HG03095 (cell line): ENCODE data around the gene NEGR1.
"Not testable (repeated sequence)": the region's sequence is repeated elsewhere in the genome, so short reads cannot be mapped to it uniquely, and the experiment has no call there.

ENCODE experiments used
- ATAC-seq: cut with Tn5 transposase; IDR thresholded peaks from one replicate; pipeline ENCODE4 v1.9.1; 2021; ENCODE audit warnings: moderate library complexity; ENCODE audit not compliant: unreplicated experiment

The NEGR1 gene

GRCh38 chr1:71956613-71957285, 325.6 kb downstream of the NEGR1 start:
- no peak for ATAC-seq

GRCh38 chr1:71950579-71950978, 331.8 kb downstream of the NEGR1 start:
- no peak for ATAC-seq

GRCh38 chr1:71949681-71950080, 332.7 kb downstream of the NEGR1 start:
- ATAC-seq, result no peak

- ATAC-seq, result no peak
These were observed 333.8 kb downstream of the NEGR1 start for GRCh38 chr1:71948561-71948960.

DNA sequence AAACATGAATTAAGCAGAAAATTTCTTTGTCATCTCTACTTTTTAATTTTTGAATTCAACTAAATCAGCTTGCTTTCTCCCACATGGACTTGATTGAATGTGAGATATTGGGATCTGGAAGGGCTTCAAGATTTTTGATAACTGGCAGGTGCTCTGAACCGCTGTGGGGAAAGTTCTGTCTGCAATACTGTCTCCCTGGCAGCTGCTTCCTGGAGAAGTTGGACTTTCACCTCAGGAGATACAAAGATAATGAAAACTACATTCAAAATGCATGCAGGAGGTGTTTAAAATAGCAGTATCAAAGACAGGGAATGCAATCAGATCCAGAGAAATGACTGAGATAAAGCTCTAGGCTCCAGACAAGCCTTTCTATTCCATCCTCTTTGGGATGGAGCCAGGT, 338.3 kb downstream of the NEGR1 start:
- ATAC-seq, result no peak

DNA sequence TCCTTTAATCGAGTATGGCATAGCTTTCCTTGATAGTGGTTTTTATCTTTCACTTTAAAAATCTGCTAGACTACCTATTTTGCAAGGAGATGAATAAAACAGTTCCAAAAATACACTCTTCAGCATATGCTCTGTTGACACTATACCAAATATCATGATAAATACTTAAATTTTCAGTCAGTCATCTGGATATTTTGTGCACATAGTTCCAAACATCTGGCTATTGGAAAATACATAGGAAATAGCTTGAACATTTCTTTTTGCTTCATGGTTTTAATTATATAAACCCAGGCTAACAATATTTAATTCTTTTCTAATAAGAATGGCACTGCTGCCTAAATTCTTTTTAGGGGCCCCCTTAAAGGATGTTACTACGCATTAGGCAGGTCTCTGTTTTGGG, 342.1 kb downstream of the NEGR1 start:
- no peak for ATAC-seq

DNA sequence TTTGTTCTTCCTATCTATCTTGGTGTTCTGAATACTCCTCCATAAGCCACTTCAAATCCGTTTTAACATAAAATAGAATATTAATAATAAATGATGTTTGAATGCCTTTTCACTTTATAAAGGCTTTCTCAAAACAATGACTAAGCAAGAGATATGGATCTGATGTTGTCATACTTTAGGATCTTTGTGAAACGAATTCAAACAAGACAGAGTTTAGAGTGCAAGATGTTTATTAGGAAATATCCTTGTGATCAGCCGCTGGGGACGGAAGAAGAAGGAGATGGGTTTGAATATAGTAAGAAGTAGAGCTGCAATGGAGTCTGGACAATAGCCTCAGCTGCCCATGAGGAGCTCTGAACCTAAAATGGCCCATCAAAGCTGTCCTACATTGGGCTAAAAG, 351.8 kb downstream of the NEGR1 start:
- no peak for ATAC-seq

GRCh38 chr1:71921935-71922559, 360.3 kb downstream of the NEGR1 start:
- ATAC-seq, result no peak

- ATAC-seq, result no peak
These were observed 361.1 kb downstream of the NEGR1 start for GRCh38 chr1:71921204-71921603.

GRCh38 chr1:71920556-71920955, 361.8 kb downstream of the NEGR1 start:
- ATAC-seq, result no peak

- ATAC-seq, result no peak
These were observed 362.4 kb downstream of the NEGR1 start for GRCh38 chr1:71919811-71920509.

GRCh38 chr1:71918630-71919029, 363.7 kb downstream of the NEGR1 start:
- no peak for ATAC-seq

DNA sequence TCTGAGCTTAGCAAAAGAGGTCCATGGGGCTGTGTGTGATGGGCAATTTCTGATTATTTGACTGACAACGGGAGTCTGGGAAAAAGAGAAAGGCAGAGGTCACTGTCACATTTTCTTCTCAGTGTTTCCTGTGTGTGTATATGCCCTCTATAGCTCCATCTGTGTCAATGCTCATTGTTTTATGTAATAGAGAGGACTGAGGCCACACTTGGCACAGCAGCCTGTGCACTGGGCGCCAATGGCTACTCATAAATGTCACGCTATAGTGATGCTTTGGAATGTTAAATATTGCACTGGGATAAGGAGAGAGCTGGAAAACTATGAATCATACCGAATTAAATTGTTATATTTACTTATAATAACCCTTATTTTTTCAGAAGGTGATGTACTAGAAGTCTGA, 365.4 kb downstream of the NEGR1 start:
- no peak for ATAC-seq

GRCh38 chr1:71914626-71915025, 367.7 kb downstream of the NEGR1 start:
- ATAC-seq, result no peak

- ATAC-seq, result no peak
These were observed 373.4 kb downstream of the NEGR1 start for GRCh38 chr1:71908871-71909390.

- no peak for ATAC-seq
These were observed 374.0 kb downstream of the NEGR1 start for GRCh38 chr1:71908303-71908702.

DNA sequence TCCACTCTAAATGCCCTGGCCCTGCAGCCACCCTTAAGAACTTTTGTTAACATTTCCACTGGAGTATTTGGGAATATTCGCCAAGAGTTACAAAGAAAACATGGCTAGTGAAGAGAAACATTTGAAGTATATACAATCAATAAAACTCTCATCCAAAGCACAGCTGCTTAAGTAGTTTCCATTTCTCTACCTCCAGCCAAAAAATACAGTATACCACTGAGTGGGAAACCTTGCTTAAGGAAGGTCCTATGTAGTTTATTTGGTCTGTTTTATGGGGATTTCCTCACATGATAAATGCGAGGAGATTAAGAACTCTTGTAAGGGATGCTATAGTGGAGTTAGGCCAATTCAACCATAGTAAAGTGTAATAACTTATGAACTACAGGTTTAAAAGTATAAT, 382.5 kb downstream of the NEGR1 start:
- ATAC-seq, result no peak

DNA sequence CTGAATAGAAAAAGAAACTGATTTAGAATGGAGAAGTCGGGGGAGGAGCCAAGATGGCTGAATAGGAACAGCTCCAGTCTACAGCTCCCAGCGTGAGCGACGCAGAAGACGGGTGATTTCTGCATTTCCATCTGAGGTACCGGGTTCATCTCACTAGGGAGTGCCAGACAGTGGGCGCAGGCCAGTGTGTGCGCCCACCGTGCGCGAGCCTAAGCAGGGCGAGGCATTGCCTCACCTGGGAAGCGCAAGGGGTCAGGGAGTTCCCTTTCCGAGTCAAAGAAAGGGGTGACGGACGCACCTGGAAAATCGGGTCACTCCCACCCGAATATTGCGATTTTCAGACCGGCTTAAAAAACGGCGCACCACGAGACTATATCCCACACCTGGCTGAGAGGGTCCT, 394.2 kb downstream of the NEGR1 start:
- ATAC-seq, result not testable (repeated sequence)

- ATAC-seq, result no peak
These were observed 397.2 kb downstream of the NEGR1 start for GRCh38 chr1:71885171-71885570.

DNA sequence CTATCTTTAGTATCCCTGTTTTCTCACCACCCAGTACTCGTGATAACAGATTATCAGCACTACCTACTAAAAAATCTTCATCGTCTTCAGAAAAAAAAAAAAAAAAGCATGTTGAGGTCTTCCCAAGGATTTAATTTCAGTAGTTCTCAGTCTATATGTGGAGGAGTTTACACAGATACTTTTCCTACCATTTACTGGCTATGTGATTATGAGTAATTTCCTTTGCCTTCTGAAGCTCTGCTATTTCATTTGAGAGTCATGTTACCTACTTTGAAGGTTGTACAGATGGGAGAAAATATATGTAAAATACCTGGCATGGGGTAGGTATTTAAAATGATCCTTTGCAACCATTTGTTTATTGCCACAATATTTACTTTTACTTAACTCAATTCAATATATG, 399.7 kb downstream of the NEGR1 start:
- ATAC-seq, result no peak

GRCh38 chr1:71882226-71882625, 400.1 kb downstream of the NEGR1 start:
- ATAC-seq, result no peak

DNA sequence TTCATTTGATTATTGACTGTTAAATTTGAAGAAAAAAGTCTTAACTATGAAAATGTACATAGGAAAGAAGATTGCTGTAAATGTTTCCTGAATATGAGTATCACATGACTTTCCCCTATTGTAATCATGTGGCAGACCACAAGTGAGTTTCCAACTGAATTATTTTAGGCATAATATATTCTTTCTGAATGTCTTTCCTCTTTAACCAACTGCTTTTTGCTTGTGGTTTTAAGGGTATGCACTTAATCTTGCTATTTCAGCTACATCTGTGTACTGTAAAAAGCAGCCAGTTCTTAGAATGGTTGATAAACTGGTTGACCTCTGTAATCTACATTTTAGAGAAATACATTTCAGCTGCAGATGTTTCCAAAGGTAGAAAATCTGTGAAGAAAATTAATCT, 400.7 kb downstream of the NEGR1 start:
- no peak for ATAC-seq
